Neuron (in vitro differentiated cells): Measurements from ENCODE around the gene SYF2.
"Not testable (repeated sequence)": the region's sequence is repeated elsewhere in the genome, so short reads cannot be mapped to it uniquely, and the experiment has no call there.

ENCODE experiments used
- H2AFZ ChIP-seq: one replicate; pipeline ENCODE4 v1.6.1; 2013; ENCODE audit warnings: low read depth, mild to moderate bottlenecking, inconsistent platforms, low read length, moderate library complexity
- H3K27me3 ChIP-seq: one replicate; pipeline ENCODE4 v1.6.1; 2013; ENCODE audit warnings: low read length; ENCODE audit not compliant: insufficient read depth
- H3K36me3 ChIP-seq: one replicate; pipeline ENCODE4 v1.6.1; 2013; ENCODE audit warnings: low read length; ENCODE audit not compliant: insufficient read depth
- H3K4me1 ChIP-seq: one replicate; pipeline ENCODE4 v1.6.1; 2013; ENCODE audit warnings: low read length; ENCODE audit not compliant: insufficient read depth
- H3K4me3 ChIP-seq: 2 replicates; pipeline ENCODE4 v1.5.1; 2013; ENCODE audit warnings: mild to moderate bottlenecking, low read length, moderate library complexity
- H3K9me3 ChIP-seq: one replicate; pipeline ENCODE4 v1.6.1; 2013; ENCODE audit warnings: low read length

The SYF2 gene

GRCh38 chr1:25232027-25232865, at the start of gene SYF2:
SYF2 (minus strand) TSS chr1:25232502; CDS start chr1:25232467, 35 bp downstream.
- peak within 1 kb of the TSS; percentile 66 for H3K4me3 ChIP-seq
- H2AFZ ChIP-seq = peak within 1 kb of the TSS; percentile 10
- H3K9me3 ChIP-seq = no peaks in the 10 kb centered on the region
- no peaks in the 10 kb centered on the region for H3K27me3 ChIP-seq
- peaks cover 28% of the 10 kb centered on the region for H3K36me3 ChIP-seq
- H3K4me1 ChIP-seq = peaks cover 17% of the 10 kb centered on the region

GRCh38 chr1:25279693-25280111, 47.4 kb upstream of the SYF2 start:
- H3K9me3 ChIP-seq, H3K27me3 ChIP-seq, H3K4me1 ChIP-seq, H2AFZ ChIP-seq, H3K36me3 ChIP-seq, H3K4me3 ChIP-seq: not testable (repeated sequence)

GRCh38 chr1:25278790-25279189, 46.5 kb upstream of the SYF2 start:
- not testable (repeated sequence) for H3K4me1 ChIP-seq, H3K4me3 ChIP-seq, H2AFZ ChIP-seq, H3K9me3 ChIP-seq, H3K27me3 ChIP-seq, H3K36me3 ChIP-seq

- H3K4me3 ChIP-seq, H3K27me3 ChIP-seq, H3K4me1 ChIP-seq, H3K36me3 ChIP-seq, H2AFZ ChIP-seq, H3K9me3 ChIP-seq: not testable (repeated sequence)
These were observed 46.1 kb upstream of the SYF2 start for GRCh38 chr1:25278358-25278757.

- H3K4me3 ChIP-seq, H3K4me1 ChIP-seq, H3K36me3 ChIP-seq, H3K27me3 ChIP-seq, H3K9me3 ChIP-seq, H2AFZ ChIP-seq: not testable (repeated sequence)
These were observed 45.0 kb upstream of the SYF2 start for GRCh38 chr1:25277295-25277694.

GRCh38 chr1:25275648-25276047, 43.3 kb upstream of the SYF2 start:
- H3K4me1 ChIP-seq, H3K36me3 ChIP-seq, H3K4me3 ChIP-seq, H3K27me3 ChIP-seq, H2AFZ ChIP-seq, H3K9me3 ChIP-seq: not testable (repeated sequence)

- not testable (repeated sequence) for H3K27me3 ChIP-seq, H2AFZ ChIP-seq, H3K9me3 ChIP-seq, H3K4me1 ChIP-seq, H3K36me3 ChIP-seq, H3K4me3 ChIP-seq
These were observed 39.9 kb upstream of the SYF2 start, which contains the start of gene RHD for GRCh38 chr1:25272238-25272637. RHD (plus strand) TSS chr1:25272509; CDS start chr1:25272548, 39 bp downstream.

GRCh38 chr1:25268143-25268760, 36.0 kb upstream of the SYF2 start:
- H3K9me3 ChIP-seq, H3K4me1 ChIP-seq, H3K36me3 ChIP-seq, H3K27me3 ChIP-seq: not testable (repeated sequence)
- Histone ChIP-seq H3K4me3 (peak overlapping the region; percentile 35), H2AFZ (peak overlapping the region; percentile 46)

GRCh38 chr1:25267288-25268142, 35.2 kb upstream of the SYF2 start:
- not testable (repeated sequence) for H3K4me1 ChIP-seq, H3K27me3 ChIP-seq, H3K9me3 ChIP-seq, H3K36me3 ChIP-seq
- peak overlapping the region; percentile 55 for H3K4me3 ChIP-seq
- peak overlapping the region; percentile 46 for H2AFZ ChIP-seq

GRCh38 chr1:25266554-25267287, 34.4 kb upstream of the SYF2 start:
- not testable (repeated sequence) for H3K9me3 ChIP-seq, H3K27me3 ChIP-seq, H3K36me3 ChIP-seq, H3K4me1 ChIP-seq, H2AFZ ChIP-seq
- H3K4me3 ChIP-seq = peak overlapping the region; percentile 64

- not testable (repeated sequence) for H3K27me3 ChIP-seq, H3K4me1 ChIP-seq, H3K4me3 ChIP-seq, H3K36me3 ChIP-seq, H3K9me3 ChIP-seq, H2AFZ ChIP-seq
These were observed 28.0 kb upstream of the SYF2 start for GRCh38 chr1:25260336-25260735.

- H3K4me3 ChIP-seq, H3K36me3 ChIP-seq, H3K27me3 ChIP-seq, H3K4me1 ChIP-seq, H3K9me3 ChIP-seq, H2AFZ ChIP-seq: not testable (repeated sequence)
These were observed 27.5 kb upstream of the SYF2 start for GRCh38 chr1:25259813-25260212.

GRCh38 chr1:25257196-25257595, 24.9 kb upstream of the SYF2 start:
- Histone ChIP-seq H3K4me3 (no peak overlapping the region), H2AFZ (no peak overlapping the region), H3K4me1 (peaks cover 3% of the 10 kb centered on the region), H3K36me3 (no peaks in the 10 kb centered on the region), H3K9me3 (no peaks in the 10 kb centered on the region), H3K27me3 (no peaks in the 10 kb centered on the region)
